GM12864 (cell line): ENCODE data around the gene STIM1.

Experiments used
- DNase-seq: peaks from one replicate; pipeline ENCODE4 v3.0.0-alpha.2; 2011; ENCODE audit warnings: low read depth
- H3K4me3 ChIP-seq: 2 replicates; pipeline ENCODE4 v1.5.1; 2011; ENCODE audit warnings: mild to moderate bottlenecking, low read depth, low read length, control low read depth
- CTCF ChIP-seq: IDR thresholded peaks from 2 replicates; pipeline ENCODE4 v1.5.1; 2011; ENCODE audit warnings: low read depth, mild to moderate bottlenecking, moderate library complexity, low read length, control low read depth, inconsistent platforms; ENCODE audit errors: missing control alignments

Gene STIM1

GRCh38 chr11:3944198-3944597 is 88.7 kb downstream of the STIM1 start:
- no peak for DNase-seq
- TF ChIP-seq CTCF, result no peak
- no peak overlapping the region for H3K4me3 ChIP-seq

- TF ChIP-seq CTCF, result no peak
- H3K4me3 ChIP-seq, result no peak overlapping the region
These were observed 91.1 kb downstream of the STIM1 start for GRCh38 chr11:3946455-3947017.

GRCh38 chr11:3947061-3947460 is 91.6 kb downstream of the STIM1 start:
- no peak overlapping the region for H3K4me3 ChIP-seq
- peak; percentile 60 for DNase-seq
- no peak for TF ChIP-seq CTCF

More at GRCh38 chr11:3946455-3947017, 91.1 kb downstream of the STIM1 start:
- no peak for DNase-seq

GRCh38 chr11:3949125-3949524 is 93.7 kb downstream of the STIM1 start:
- TF ChIP-seq CTCF, result no peak
- peak; percentile 36 for DNase-seq
- no peak overlapping the region for H3K4me3 ChIP-seq

- no peak for DNase-seq
These were observed 95.7 kb downstream of the STIM1 start for GRCh38 chr11:3950996-3951660.

GRCh38 chr11:3952715-3953114 is 97.3 kb downstream of the STIM1 start:
- H3K4me3 ChIP-seq, result no peak overlapping the region
- DNase-seq, result no peak
- no peak for TF ChIP-seq CTCF

More at GRCh38 chr11:3950996-3951660, 95.7 kb downstream of the STIM1 start:
- TF ChIP-seq CTCF, result no peak
- no peak overlapping the region for H3K4me3 ChIP-seq

- DNase-seq, result no peak
- no peak for TF ChIP-seq CTCF
- H3K4me3 ChIP-seq, result no peak overlapping the region
These were observed 97.9 kb downstream of the STIM1 start for GRCh38 chr11:3953327-3953726.
